DMS53 treated with DMSO at 0.1 percent for 48 hours (cell line): ENCODE measurements around the gene APOD.
"Not testable (repeated sequence)": the region's sequence is repeated elsewhere in the genome, so short reads cannot be mapped to it uniquely, and the experiment has no call there.

Source experiments
- DNase-seq: peaks from one replicate; lab custom pipeline; 2025; ENCODE audit not compliant: unreplicated experiment; lab: John Stamatoyannopoulos, UW

The APOD gene

GRCh38 chr3:195617784-195618659 is 34.3 kb upstream of the APOD start:
- not testable (repeated sequence) for DNase-seq

- not testable (repeated sequence) for DNase-seq
Observed at GRCh38 chr3:195617134-195617533, 33.4 kb upstream of the APOD start.

GRCh38 chr3:195616681-195617080 is 32.9 kb upstream of the APOD start:
- no peak for DNase-seq

GRCh38 chr3:195615952-195616537 is 32.3 kb upstream of the APOD start:
- DNase-seq: not testable (repeated sequence)

- not testable (repeated sequence) for DNase-seq
Observed at GRCh38 chr3:195614672-195615504, 31.1 kb upstream of the APOD start.

- DNase-seq: no peak
Observed at GRCh38 chr3:195613468-195614069, 29.8 kb upstream of the APOD start.

GRCh38 chr3:195612075-195612800 is 28.5 kb upstream of the APOD start:
- no peak for DNase-seq

- no peak for DNase-seq
Observed at GRCh38 chr3:195609229-195609628, 25.5 kb upstream of the APOD start.

- DNase-seq: not testable (repeated sequence)
Observed at GRCh38 chr3:195601785-195602184, 18.0 kb upstream of the APOD start.

- no peak for DNase-seq
Observed at GRCh38 chr3:195601382-195601781, 17.6 kb upstream of the APOD start.

- not testable (repeated sequence) for DNase-seq
Observed at GRCh38 chr3:195599926-195600325, 16.2 kb upstream of the APOD start.

GRCh38 chr3:195599516-195599915 is 15.8 kb upstream of the APOD start:
- not testable (repeated sequence) for DNase-seq

GRCh38 chr3:195597848-195598247 is 14.1 kb upstream of the APOD start:
- DNase-seq: no peak

- DNase-seq: no peak
Observed at GRCh38 chr3:195597229-195597628, 13.5 kb upstream of the APOD start.

- DNase-seq: no peak
Observed at GRCh38 chr3:195596765-195597171, 13.0 kb upstream of the APOD start.

GRCh38 chr3:195595785-195596531 is 12.2 kb upstream of the APOD start:
- no peak for DNase-seq

- no peak for DNase-seq
Observed at GRCh38 chr3:195591852-195592251, 8.1 kb upstream of the APOD start.

GRCh38 chr3:195591220-195591619 is 7.5 kb upstream of the APOD start:
- DNase-seq: no peak

- not testable (repeated sequence) for DNase-seq
Observed at GRCh38 chr3:195590381-195590780, 6.6 kb upstream of the APOD start.

GRCh38 chr3:195589796-195590195 is 6.1 kb upstream of the APOD start:
- DNase-seq: not testable (repeated sequence)
